Measurements from ENCODE around the gene GOLGA7B. TPM values are rescaled to one million over a fixed set of nuclear protein-coding genes. Genes with fewer than 3 reads are reported as not detected.

Gene GOLGA7B
- total RNA-seq, 2 donors from 2014 or later = 0.18 to 0.27 TPM

DNA sequence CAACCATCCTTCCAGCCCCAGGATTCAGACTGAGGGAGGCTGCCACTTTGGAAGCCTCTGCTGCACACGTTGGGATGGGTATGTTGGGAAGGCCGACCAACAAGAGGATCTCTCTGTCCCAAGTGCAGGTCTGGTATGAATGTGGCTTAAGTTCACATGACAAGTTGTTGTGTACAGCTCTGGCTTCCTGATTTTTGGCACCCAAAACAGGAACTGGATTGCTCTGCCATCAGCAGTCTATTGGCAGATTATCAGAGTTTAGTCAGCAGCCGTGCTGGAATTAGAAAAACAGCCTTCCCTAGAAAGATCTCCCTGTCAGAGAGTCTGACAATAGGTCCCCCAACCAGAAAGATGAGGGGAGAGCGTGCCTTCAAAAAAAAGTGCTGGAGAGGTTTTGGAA is 66.9 kb downstream of the GOLGA7B start:
- Histone ChIP-seq H3K27ac (ENCODE audit: low read depth, low read length) (no peak overlapping the region), H3K4me3 (ENCODE audit: low read length) (no peak overlapping the region), H3K4me1 (ENCODE audit: control insufficient read depth, insufficient read depth, low read length) (no peaks in the 10 kb centered on the region), H3K27me3 (ENCODE audit: control insufficient read depth, insufficient read depth, low read length, poor library complexity, severe bottlenecking) (peaks cover 16% of the 10 kb centered on the region), H3K9ac (ENCODE audit: extremely low read depth, low read length, poor library complexity, severe bottlenecking) (no peak overlapping the region), H3K36me3 (ENCODE audit: control insufficient read depth, insufficient read depth, low read length) (no peaks in the 10 kb centered on the region), H3K9me3 (ENCODE audit: control insufficient read depth, low read length) (no peaks in the 10 kb centered on the region)
- no peak overlapping the region for H3K27ac Mint-ChIP-seq
- 90 to 96% methylated on average over 3 to 4 of the region's 4 CpGs for WGBS, 2 experiments (ENCODE audit: insufficient coverage in 1 of 2, insufficient read length in 1 of 2)
- no peaks in the 10 kb centered on the region for H3K36me3 Mint-ChIP-seq (ENCODE audit: low read depth)
- no peak overlapping the region for H3K4me3 Mint-ChIP-seq
- no peak for DNase-seq
- H3K9me3 Mint-ChIP-seq = no peaks in the 10 kb centered on the region
- H3K4me1 Mint-ChIP-seq = peaks cover 5% of the 10 kb centered on the region
- peaks cover 51% of the 10 kb centered on the region for H3K27me3 Mint-ChIP-seq (ENCODE audit: insufficient read depth)
- TF ChIP-seq, protein P1, sequence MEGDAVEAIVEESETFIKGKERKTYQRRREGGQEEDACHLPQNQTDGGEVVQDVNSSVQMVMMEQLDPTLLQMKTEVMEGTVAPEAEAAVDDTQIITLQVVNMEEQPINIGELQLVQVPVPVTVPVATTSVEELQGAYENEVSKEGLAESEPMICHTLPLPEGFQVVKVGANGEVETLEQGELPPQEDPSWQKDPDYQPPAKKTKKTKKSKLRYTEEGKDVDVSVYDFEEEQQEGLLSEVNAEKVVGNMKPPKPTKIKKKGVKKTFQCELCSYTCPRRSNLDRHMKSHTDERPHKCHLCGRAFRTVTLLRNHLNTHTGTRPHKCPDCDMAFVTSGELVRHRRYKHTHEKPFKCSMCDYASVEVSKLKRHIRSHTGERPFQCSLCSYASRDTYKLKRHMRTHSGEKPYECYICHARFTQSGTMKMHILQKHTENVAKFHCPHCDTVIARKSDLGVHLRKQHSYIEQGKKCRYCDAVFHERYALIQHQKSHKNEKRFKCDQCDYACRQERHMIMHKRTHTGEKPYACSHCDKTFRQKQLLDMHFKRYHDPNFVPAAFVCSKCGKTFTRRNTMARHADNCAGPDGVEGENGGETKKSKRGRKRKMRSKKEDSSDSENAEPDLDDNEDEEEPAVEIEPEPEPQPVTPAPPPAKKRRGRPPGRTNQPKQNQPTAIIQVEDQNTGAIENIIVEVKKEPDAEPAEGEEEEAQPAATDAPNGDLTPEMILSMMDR (conservative IDR thresholded peaks at IDR 0.05) = no peak

DNA sequence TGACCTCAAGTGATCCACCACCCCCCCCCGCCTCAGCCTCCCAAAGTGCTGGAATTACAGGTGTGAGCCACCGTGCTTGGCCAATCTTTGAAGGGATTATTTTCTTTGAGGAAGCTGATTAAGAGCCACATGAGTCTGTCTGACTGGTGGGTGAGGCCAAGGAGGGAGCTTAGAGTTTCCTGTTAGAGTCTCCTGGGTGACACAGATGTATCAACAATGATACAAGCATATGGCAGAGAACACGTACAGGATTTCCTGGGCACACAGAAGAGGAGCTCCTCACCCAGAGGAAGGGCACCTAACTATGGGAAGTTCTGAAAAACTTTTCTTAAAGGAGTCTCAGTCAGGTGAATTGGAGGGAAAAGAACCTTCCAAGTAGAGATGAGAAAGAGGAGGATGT is 69.4 kb downstream of the GOLGA7B start:
- peaks cover 50% of the 10 kb centered on the region for H3K27me3 Mint-ChIP-seq (ENCODE audit: insufficient read depth)

DNA sequence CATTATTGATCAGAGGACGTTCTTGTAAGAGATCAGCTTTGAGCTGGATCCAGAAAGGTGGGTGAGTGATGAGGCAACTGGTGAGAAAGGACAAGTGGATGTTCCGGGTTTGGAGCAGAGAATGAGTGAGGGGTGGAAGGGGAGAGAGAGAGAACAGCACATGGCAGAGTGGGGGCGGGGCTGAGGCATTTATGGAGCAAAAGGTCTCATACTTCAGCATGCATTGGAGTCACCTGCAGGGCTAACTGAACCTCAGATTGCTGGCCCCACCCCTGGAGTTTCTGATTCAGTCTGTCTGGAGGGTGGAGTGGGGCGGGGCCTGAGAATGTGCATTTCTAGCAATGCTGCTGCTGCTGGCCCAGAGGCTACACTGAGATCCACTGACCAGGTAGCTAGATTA is 71.2 kb downstream of the GOLGA7B start:
- Histone ChIP-seq H3K36me3 (ENCODE audit: control insufficient read depth, insufficient read depth, low read length) (no peaks in the 10 kb centered on the region), H3K27me3 (ENCODE audit: control insufficient read depth, insufficient read depth, low read length, poor library complexity, severe bottlenecking) (peaks cover 9% of the 10 kb centered on the region), H3K4me3 (ENCODE audit: low read length) (no peak overlapping the region), H3K9ac (ENCODE audit: extremely low read depth, low read length, poor library complexity, severe bottlenecking) (no peak overlapping the region), H3K27ac (ENCODE audit: low read depth, low read length) (no peak overlapping the region), H3K9me3 (ENCODE audit: control insufficient read depth, low read length) (no peaks in the 10 kb centered on the region), H3K4me1 (ENCODE audit: control insufficient read depth, insufficient read depth, low read length) (no peaks in the 10 kb centered on the region)
- DNase-seq = no peak
- Mint-ChIP-seq H3K36me3 (ENCODE audit: low read depth) (no peaks in the 10 kb centered on the region), H3K4me3 (no peak overlapping the region), H3K9me3 (no peaks in the 10 kb centered on the region), H3K4me1 (peaks cover 5% of the 10 kb centered on the region), H3K27ac (no peak overlapping the region), H3K27me3 (ENCODE audit: insufficient read depth) (peaks cover 50% of the 10 kb centered on the region)
- TF ChIP-seq, protein P1 (conservative IDR thresholded peaks at IDR 0.05) = no peak
- 84 to 88% methylated on average over 3 to 4 of the region's 4 CpGs for WGBS, 2 experiments (ENCODE audit: insufficient coverage in 1 of 2, insufficient read length in 1 of 2)

More for the DNA sequence above, 69.4 kb downstream of the GOLGA7B start:
- H3K9me3 ChIP-seq (ENCODE audit: control insufficient read depth, low read length) = no peaks in the 10 kb centered on the region
- 86 to 90% methylated on average over 2 to 3 of the region's 3 CpGs for WGBS, 2 experiments (ENCODE audit: insufficient coverage in 1 of 2, insufficient read length in 1 of 2)
- Mint-ChIP-seq H3K4me1 (peaks cover 5% of the 10 kb centered on the region), H3K27ac (no peak overlapping the region), H3K4me3 (no peak overlapping the region), H3K9me3 (no peaks in the 10 kb centered on the region), H3K36me3 (ENCODE audit: low read depth) (no peaks in the 10 kb centered on the region)
- peaks cover 7% of the 10 kb centered on the region for H3K27me3 ChIP-seq (ENCODE audit: control insufficient read depth, insufficient read depth, low read length, poor library complexity, severe bottlenecking)
- H3K9ac ChIP-seq (ENCODE audit: extremely low read depth, low read length, poor library complexity, severe bottlenecking) = no peak overlapping the region
- H3K27ac ChIP-seq (ENCODE audit: low read depth, low read length) = no peak overlapping the region
- H3K4me1 ChIP-seq (ENCODE audit: control insufficient read depth, insufficient read depth, low read length) = no peaks in the 10 kb centered on the region
- TF ChIP-seq, protein P1 (conservative IDR thresholded peaks at IDR 0.05) = no peak
- no peak for DNase-seq
- no peaks in the 10 kb centered on the region for H3K36me3 ChIP-seq (ENCODE audit: control insufficient read depth, insufficient read depth, low read length)
- no peak overlapping the region for H3K4me3 ChIP-seq (ENCODE audit: low read length)

Other genes starting within 250 kb of the GOLGA7B start
- gene MORN4, start 216.3 kb upstream of the GOLGA7B start, total RNA-seq = 10 to 100 TPM; 19.0 to 21.3 TPM
- 10 to 100 TPM; 14.5 to 18.1 TPM for gene PI4K2A, start 209.2 kb upstream of the GOLGA7B start, total RNA-seq
- 1 to 10 TPM; 3.9 to 4.3 TPM for gene AVPI1, start 162.6 kb upstream of the GOLGA7B start, total RNA-seq
- 10 to 100 TPM; 44.3 to 47.9 TPM for gene MARVELD1, start 136.1 kb upstream of the GOLGA7B start, total RNA-seq
- gene ZFYVE27, start 112.7 kb upstream of the GOLGA7B start, total RNA-seq = 10 to 100 TPM; 33.5 to 36.3 TPM
- 1 to 10 TPM; 1.8 to 2.3 TPM for gene SFRP5, start 77.8 kb upstream of the GOLGA7B start, total RNA-seq
- under 1 TPM; 0.13 to 0.24 TPM for gene CRTAC1, start 180.8 kb downstream of the GOLGA7B start, total RNA-seq

Measured in endodermal cell (in vitro differentiated cells).